Epithelial cell of proximal tubule (primary cell): ENCODE results near the gene ATP8B4. TPM values are rescaled to one million over a fixed set of nuclear protein-coding genes. Genes with fewer than 3 reads are reported as not detected.

ENCODE experiments used
- DNase-seq: peaks from one replicate; pipeline ENCODE4 v3.0.0-alpha.2; 2011; ENCODE audit warnings: low read depth
- H3K4me3 ChIP-seq: 2 replicates; pipeline ENCODE4 v1.5.1; 2011; ENCODE audit warnings: low read depth, mild to moderate bottlenecking, low read length
- total RNA-seq: library from RNA; depleted of rRNA; stranded (reverse); fragments of >200 nt; gene quantifications from 2 replicates; pipeline ENCODE4 v1.2.3, GENCODE V29; 2015
- TF ChIP-seq, protein P1 (sequence below): conservative IDR thresholded peaks from 2 replicates; pipeline ENCODE4 v1.5.1; 2012; ENCODE audit warnings: low read depth, mild to moderate bottlenecking, low read length

Gene ATP8B4
- total RNA-seq, 1 donor from 2014 or later = not detected

DNA sequence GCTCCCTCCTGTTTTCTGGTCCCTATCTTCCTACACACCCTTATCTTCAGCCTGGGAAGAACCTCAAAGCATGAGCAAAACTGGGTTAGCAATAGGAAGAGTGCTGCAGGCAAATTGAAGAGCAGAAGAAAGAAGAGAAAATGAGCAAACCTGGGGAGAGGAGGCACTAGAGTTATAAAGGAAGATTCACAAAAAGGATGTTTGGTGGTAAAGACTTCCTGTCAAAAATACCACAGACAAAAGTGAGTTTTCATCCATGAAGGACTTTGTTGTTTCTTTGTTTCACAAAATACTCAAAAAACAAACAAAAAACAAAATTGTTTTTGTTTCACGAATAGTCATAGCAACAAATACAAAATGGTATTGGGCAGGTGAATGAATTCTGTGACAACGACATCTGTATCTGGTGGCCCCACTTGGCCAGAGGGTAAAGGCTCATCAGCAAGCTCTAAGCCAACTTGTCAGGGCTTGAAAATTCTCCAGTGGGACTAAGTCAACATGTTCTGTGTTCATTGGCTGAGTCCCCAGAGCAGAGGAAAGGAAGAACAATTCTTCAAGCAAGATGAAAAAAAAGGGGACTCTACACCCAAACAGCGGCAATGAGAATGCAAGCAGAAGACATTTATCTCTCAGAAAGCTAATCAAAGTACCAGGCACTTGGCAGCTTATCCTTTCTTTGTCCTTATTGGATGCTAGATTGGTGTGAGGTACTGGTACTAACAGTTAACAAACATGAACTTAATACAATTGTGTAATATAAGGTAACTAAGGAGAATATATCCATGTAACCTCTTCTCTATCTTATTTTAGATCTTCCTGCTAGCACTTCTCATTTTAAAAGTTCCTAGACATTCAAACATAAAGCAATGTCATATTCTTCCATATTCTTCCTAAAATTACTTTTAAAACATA, 9.7 kb downstream of the ATP8B4 start:
- TF ChIP-seq, protein P1, sequence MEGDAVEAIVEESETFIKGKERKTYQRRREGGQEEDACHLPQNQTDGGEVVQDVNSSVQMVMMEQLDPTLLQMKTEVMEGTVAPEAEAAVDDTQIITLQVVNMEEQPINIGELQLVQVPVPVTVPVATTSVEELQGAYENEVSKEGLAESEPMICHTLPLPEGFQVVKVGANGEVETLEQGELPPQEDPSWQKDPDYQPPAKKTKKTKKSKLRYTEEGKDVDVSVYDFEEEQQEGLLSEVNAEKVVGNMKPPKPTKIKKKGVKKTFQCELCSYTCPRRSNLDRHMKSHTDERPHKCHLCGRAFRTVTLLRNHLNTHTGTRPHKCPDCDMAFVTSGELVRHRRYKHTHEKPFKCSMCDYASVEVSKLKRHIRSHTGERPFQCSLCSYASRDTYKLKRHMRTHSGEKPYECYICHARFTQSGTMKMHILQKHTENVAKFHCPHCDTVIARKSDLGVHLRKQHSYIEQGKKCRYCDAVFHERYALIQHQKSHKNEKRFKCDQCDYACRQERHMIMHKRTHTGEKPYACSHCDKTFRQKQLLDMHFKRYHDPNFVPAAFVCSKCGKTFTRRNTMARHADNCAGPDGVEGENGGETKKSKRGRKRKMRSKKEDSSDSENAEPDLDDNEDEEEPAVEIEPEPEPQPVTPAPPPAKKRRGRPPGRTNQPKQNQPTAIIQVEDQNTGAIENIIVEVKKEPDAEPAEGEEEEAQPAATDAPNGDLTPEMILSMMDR = no peak
- DNase-seq = no peak

DNA sequence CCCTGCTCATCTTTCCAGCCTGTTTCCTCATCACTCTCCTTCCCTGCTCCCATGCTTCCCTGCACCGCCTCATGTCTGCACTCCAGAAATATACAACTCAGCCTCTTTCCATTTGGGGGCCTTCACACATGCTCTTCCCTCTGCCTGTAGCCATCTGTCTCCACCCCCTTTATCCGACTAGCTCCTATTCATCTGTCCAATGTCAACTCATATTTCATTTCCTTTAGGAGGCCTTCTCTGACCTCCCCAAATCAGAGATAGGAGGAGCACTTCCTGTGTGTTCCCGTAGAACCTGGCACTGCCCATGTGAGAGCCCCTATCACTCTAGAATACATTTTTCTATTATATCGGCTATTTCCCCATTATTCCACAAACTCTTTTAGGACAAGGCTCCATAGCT, 10.6 kb downstream of the ATP8B4 start:
- H3K4me3 ChIP-seq = no peak overlapping the region
- TF ChIP-seq, protein P1 = no peak
- no peak for DNase-seq

More for the DNA sequence above, 9.7 kb downstream of the ATP8B4 start:
- no peak overlapping the region for H3K4me3 ChIP-seq

DNA sequence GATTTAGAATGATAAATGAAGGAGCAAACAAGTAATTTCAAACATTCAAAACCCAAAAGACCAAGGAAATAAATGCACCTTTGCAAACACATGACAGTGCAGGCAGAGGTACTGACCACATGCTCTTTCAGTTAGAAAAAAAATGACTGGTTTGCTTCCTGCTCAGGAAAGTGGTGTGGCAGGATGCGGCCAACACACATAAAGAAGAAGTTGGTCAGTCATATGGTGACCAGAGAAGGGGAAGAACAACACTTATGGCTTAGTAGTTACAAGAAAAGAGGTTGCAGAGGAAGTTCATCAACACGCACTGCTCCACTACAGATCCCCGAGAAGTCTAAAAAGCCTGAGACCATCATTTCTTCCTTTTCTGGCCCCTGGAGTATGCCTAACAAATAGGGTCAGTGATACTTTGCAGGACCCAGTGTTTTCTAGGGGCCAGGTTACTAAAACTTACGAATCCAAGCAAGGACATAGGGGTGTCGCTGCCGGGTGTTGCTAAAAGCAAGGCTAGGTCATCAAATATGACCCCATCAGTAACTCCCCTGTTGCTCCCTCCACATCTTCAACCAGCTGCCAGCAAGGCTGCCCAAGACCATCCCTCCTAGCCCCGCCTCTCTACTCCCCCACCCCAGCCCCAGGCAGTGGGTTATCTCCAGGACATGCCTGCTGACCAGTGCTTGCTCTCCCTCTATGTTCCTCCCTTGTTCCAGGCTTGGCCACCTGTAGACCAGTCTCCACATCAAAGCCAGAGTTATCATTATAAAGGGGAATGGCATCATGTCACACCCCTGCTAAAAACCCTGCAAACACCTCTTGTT, 11.2 kb downstream of the ATP8B4 start:
- H3K4me3 ChIP-seq = no peak overlapping the region
- no peak for DNase-seq
- TF ChIP-seq, protein P1 = no peak

DNA sequence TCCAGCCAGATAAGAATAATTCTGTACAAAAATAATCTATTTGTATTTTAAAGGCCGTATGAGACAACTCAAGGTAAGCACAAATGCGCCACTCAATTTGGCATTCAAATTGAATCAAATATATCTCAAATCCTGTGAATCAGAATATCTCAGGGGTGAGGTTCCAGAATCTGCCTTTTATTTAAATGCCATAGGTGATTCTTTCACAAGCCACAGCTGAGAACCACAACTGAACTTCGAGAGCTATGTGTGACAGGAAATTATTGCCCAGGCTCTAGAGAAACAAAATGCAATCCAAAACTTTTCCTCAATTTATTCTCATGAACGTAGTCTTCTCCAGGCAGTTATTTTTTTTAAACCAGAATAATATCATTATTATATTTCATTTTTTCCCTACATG, 11.9 kb downstream of the ATP8B4 start:
- DNase-seq = no peak
- no peak overlapping the region for H3K4me3 ChIP-seq
- TF ChIP-seq, protein P1 = no peak

DNA sequence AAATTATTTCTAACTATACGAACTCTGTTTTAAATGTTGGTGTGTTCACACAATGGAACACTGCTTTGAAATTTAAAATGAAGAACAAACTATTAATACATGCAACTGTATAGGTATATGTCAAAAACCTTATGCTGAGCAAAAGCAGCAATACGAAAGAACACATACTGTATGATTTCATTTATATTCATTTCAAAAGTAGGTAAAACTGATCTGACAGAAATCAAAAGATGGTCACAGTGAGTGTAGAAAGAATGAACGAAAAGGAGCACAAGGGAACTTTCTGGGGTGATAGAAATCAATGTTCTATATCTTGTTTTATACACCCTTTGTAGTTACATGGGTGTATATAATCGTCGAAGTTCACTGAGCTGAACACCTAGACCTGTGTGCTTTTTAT, 12.6 kb downstream of the ATP8B4 start:
- H3K4me3 ChIP-seq = no peak overlapping the region
- DNase-seq = no peak
- TF ChIP-seq, protein P1 = no peak

DNA sequence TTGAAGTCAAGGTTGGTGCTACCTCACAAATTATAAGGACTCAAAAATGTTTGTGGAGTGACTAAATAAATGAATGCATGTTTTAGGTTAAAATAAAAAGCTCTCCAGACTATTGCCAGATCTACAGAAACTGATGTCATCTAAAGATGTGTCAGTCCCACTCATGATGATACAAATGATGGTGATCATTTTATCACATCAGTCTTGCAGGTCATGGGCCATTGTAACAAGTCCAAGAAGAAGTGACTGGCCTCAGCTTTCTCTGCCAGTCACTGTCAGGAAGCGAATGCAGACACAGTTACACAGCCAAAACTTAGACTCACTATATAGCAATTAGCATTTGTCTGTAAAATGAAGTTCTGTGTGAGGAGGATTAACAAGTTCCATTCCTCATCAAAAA, 18.5 kb downstream of the ATP8B4 start:
- TF ChIP-seq, protein P1 = no peak
- H3K4me3 ChIP-seq = no peak overlapping the region
- DNase-seq = no peak
